ENCODE data around the gene ASB11. TPM values are rescaled to one million over a fixed set of nuclear protein-coding genes. Genes with fewer than 3 reads are reported as not detected.

The ASB11 gene
- total RNA-seq, 1 donor from 2014 or later = not detected

- H3K27ac ChIP-seq (ENCODE audit: low read depth, low read length) = no peak overlapping the region
- no peak overlapping the region for H3K4me2 ChIP-seq (ENCODE audit: low read length)
- no peaks in the 10 kb centered on the region for H3K36me3 Mint-ChIP-seq (ENCODE audit: low read depth, unreplicated experiment)
- no peak overlapping the region for H3K9ac ChIP-seq (ENCODE audit: low read length)
- H3K9me3 Mint-ChIP-seq (ENCODE audit: unreplicated experiment) = peaks cover 3% of the 10 kb centered on the region
- H3K4me3 ChIP-seq (ENCODE audit: insufficient read depth, low read depth, low read length) = no peak overlapping the region
- H3K27me3 Mint-ChIP-seq (ENCODE audit: low read depth, unreplicated experiment) = no peaks in the 10 kb centered on the region
- no peaks in the 10 kb centered on the region for H3K9me3 ChIP-seq (ENCODE audit: insufficient read depth, low read depth, low read length)
- H3K79me2 ChIP-seq (ENCODE audit: insufficient read depth, low read length) = no peaks in the 10 kb centered on the region
- H3K4me1 ChIP-seq (ENCODE audit: insufficient read depth, low read length) = no peaks in the 10 kb centered on the region
- H3K4me3 Mint-ChIP-seq (ENCODE audit: unreplicated experiment) = no peak overlapping the region
- no peak for TF ChIP-seq CTCF (IDR thresholded peaks at IDR 0.05; ENCODE audit: insufficient read depth, low read depth, low read length)
- no peak for TF ChIP-seq EZH2 (IDR thresholded peaks at IDR 0.05; ENCODE audit: insufficient read depth, low read length)
- no peaks in the 10 kb centered on the region for H3K27me3 ChIP-seq (ENCODE audit: insufficient read depth, low read length)
- peak; percentile 84 for FAIRE-seq
- no peaks in the 10 kb centered on the region for H3K36me3 ChIP-seq (ENCODE audit: insufficient read depth, low read length)
- H3K4me1 Mint-ChIP-seq (ENCODE audit: low read depth, unreplicated experiment) = peaks cover 8% of the 10 kb centered on the region
- H2AFZ ChIP-seq (ENCODE audit: low read depth, low read length) = no peak overlapping the region
- DNase-seq (ENCODE audit: low read depth) = no peak
- H3K27ac Mint-ChIP-seq (ENCODE audit: unreplicated experiment) = no peak overlapping the region
- H4K20me1 ChIP-seq (ENCODE audit: insufficient read depth, low read length) = no peaks in the 10 kb centered on the region
Observed at GRCh38 chrX:15236146-15236545, 79.3 kb downstream of the ASB11 start.

- no peak overlapping the region for H3K4me3 ChIP-seq (ENCODE audit: insufficient read depth, low read depth, low read length)
- no peaks in the 10 kb centered on the region for H3K27me3 ChIP-seq (ENCODE audit: insufficient read depth, low read length)
- H3K9ac ChIP-seq (ENCODE audit: low read length) = no peak overlapping the region
- Mint-ChIP-seq H3K4me1 (ENCODE audit: low read depth, unreplicated experiment) (peaks cover 8% of the 10 kb centered on the region), H3K27me3 (ENCODE audit: low read depth, unreplicated experiment) (no peaks in the 10 kb centered on the region), H3K9me3 (ENCODE audit: unreplicated experiment) (peaks cover 3% of the 10 kb centered on the region), H3K27ac (ENCODE audit: unreplicated experiment) (no peak overlapping the region), H3K4me3 (ENCODE audit: unreplicated experiment) (no peak overlapping the region), H3K36me3 (ENCODE audit: low read depth, unreplicated experiment) (no peaks in the 10 kb centered on the region)
- H3K36me3 ChIP-seq (ENCODE audit: insufficient read depth, low read length) = no peaks in the 10 kb centered on the region
- DNase-seq (ENCODE audit: low read depth) = no peak
- no peak for FAIRE-seq
- no peaks in the 10 kb centered on the region for H3K4me1 ChIP-seq (ENCODE audit: insufficient read depth, low read length)
- no peak overlapping the region for H3K4me2 ChIP-seq (ENCODE audit: low read length)
- H3K27ac ChIP-seq (ENCODE audit: low read depth, low read length) = no peak overlapping the region
- TF ChIP-seq CTCF (IDR thresholded peaks at IDR 0.05; ENCODE audit: insufficient read depth, low read depth, low read length) (no peak), EZH2 (IDR thresholded peaks at IDR 0.05; ENCODE audit: insufficient read depth, low read length) (no peak)
- H4K20me1 ChIP-seq (ENCODE audit: insufficient read depth, low read length) = no peaks in the 10 kb centered on the region
- no peak overlapping the region for H2AFZ ChIP-seq (ENCODE audit: low read depth, low read length)
- H3K79me2 ChIP-seq (ENCODE audit: insufficient read depth, low read length) = no peaks in the 10 kb centered on the region
- no peaks in the 10 kb centered on the region for H3K9me3 ChIP-seq (ENCODE audit: insufficient read depth, low read depth, low read length)
Observed at GRCh38 chrX:15235001-15235400, 80.4 kb downstream of the ASB11 start.

- H3K9ac ChIP-seq (ENCODE audit: low read length) = no peak overlapping the region
- no peaks in the 10 kb centered on the region for H3K79me2 ChIP-seq (ENCODE audit: insufficient read depth, low read length)
- H3K9me3 ChIP-seq (ENCODE audit: insufficient read depth, low read depth, low read length) = no peaks in the 10 kb centered on the region
- no peak overlapping the region for H3K4me3 ChIP-seq (ENCODE audit: insufficient read depth, low read depth, low read length)
- H4K20me1 ChIP-seq (ENCODE audit: insufficient read depth, low read length) = no peaks in the 10 kb centered on the region
- FAIRE-seq (peak; percentile 91), DNase-seq (ENCODE audit: low read depth) (no peak)
- Mint-ChIP-seq H3K36me3 (ENCODE audit: low read depth, unreplicated experiment) (no peaks in the 10 kb centered on the region), H3K4me3 (ENCODE audit: unreplicated experiment) (no peak overlapping the region), H3K4me1 (ENCODE audit: low read depth, unreplicated experiment) (peaks cover 6% of the 10 kb centered on the region), H3K27me3 (ENCODE audit: low read depth, unreplicated experiment) (no peaks in the 10 kb centered on the region), H3K27ac (ENCODE audit: unreplicated experiment) (no peak overlapping the region), H3K9me3 (ENCODE audit: unreplicated experiment) (peaks cover 3% of the 10 kb centered on the region)
- no peak overlapping the region for H2AFZ ChIP-seq (ENCODE audit: low read depth, low read length)
- no peak overlapping the region for H3K27ac ChIP-seq (ENCODE audit: low read depth, low read length)
- no peak overlapping the region for H3K4me2 ChIP-seq (ENCODE audit: low read length)
- no peaks in the 10 kb centered on the region for H3K36me3 ChIP-seq (ENCODE audit: insufficient read depth, low read length)
- TF ChIP-seq CTCF (IDR thresholded peaks at IDR 0.05; ENCODE audit: insufficient read depth, low read depth, low read length) = no peak
- TF ChIP-seq EZH2 (IDR thresholded peaks at IDR 0.05; ENCODE audit: insufficient read depth, low read length) = no peak
- H3K27me3 ChIP-seq (ENCODE audit: insufficient read depth, low read length) = no peaks in the 10 kb centered on the region
- H3K4me1 ChIP-seq (ENCODE audit: insufficient read depth, low read length) = no peaks in the 10 kb centered on the region
Observed at GRCh38 chrX:15233416-15234015, 81.9 kb downstream of the ASB11 start.
